WTC11 (cell line): ENCODE results near the gene FOXK1. TPM values are rescaled to one million over a fixed set of nuclear protein-coding genes. Genes with fewer than 3 reads are reported as not detected.

Source experiments
- ATAC-seq: fragments of 200-7000 bp; cut with Tn5 transposase; 2 replicates; pipeline ENCODE4 v1.10.0; 2021; ENCODE audit warnings: mild to moderate bottlenecking, moderate library complexity
- CTCF ChIA-PET: fragments of 300-600 bp; sonication (Branson Sonifier 250); formaldehyde crosslinking; loops from one replicate; lab custom pipeline; 2021; ENCODE audit warnings: antibody characterized with exemption; lab: Charles Lee
- POLR2A ChIA-PET: fragments of 350-600 bp; sonication (Branson Sonifier 250); formaldehyde crosslinking; loops from one replicate; lab custom pipeline; 2021; ENCODE audit warnings: antibody characterized with exemption; lab: Charles Lee
- DNase-seq: peaks from one replicate; pipeline ENCODE4 v3.0.0; 2021; ENCODE audit warnings: low spot score
- H3K27ac Mint-ChIP-seq: 2 replicates; pipeline ENCODE4 v1.8.0; 2021; ENCODE audit warnings: mixed read lengths
- H3K27me3 Mint-ChIP-seq: 2 replicates; pipeline ENCODE4 v1.8.0; 2021; ENCODE audit warnings: low read depth, mild to moderate bottlenecking, moderate library complexity, mixed read lengths
- H3K36me3 Mint-ChIP-seq: 2 replicates; pipeline ENCODE4 v1.8.0; 2021; ENCODE audit warnings: mixed read lengths
- H3K4me1 Mint-ChIP-seq: 2 replicates; pipeline ENCODE4 v1.8.0; 2022; ENCODE audit warnings: mixed read lengths
- H3K4me3 Mint-ChIP-seq: 2 replicates; pipeline ENCODE4 v1.8.0; 2021; ENCODE audit warnings: mild to moderate bottlenecking, moderate library complexity, mixed read lengths
- H3K9me3 Mint-ChIP-seq: 2 replicates; pipeline ENCODE4 v1.8.0; 2021; ENCODE audit warnings: mixed read lengths
- CREB1 ChIP-seq: sonication (generic); formaldehyde crosslinking; IDR thresholded peaks from 2 replicates; pipeline ENCODE4 v1.8.0; 2023; ENCODE audit warnings: mild to moderate bottlenecking, missing genetic modification reagents
- ELF4 ChIP-seq: sonication (generic); formaldehyde crosslinking; IDR thresholded peaks from 2 replicates; pipeline ENCODE4 v1.8.1; 2022; ENCODE audit warnings: low read depth, mild to moderate bottlenecking, moderate library complexity, missing genetic modification reagents
- FOXJ3 ChIP-seq: sonication (generic); formaldehyde crosslinking; IDR thresholded peaks from 2 replicates; pipeline ENCODE4 v1.9.0; 2021; ENCODE audit warnings: missing genetic modification reagents, mild to moderate bottlenecking, borderline replicate concordance
- GABPB1 ChIP-seq: sonication (generic); formaldehyde crosslinking; IDR thresholded peaks from 2 replicates; pipeline ENCODE4 v1.8.1; 2023; ENCODE audit warnings: mild to moderate bottlenecking, missing genetic modification reagents
- GRHL2 ChIP-seq: fragments of 250-450 bp; sonication (Bioruptor Pico); IDR thresholded peaks from 2 replicates; pipeline ENCODE4 v1.8.0; 2022; ENCODE audit warnings: mild to moderate bottlenecking, moderate library complexity; ENCODE audit not compliant: insufficient replicate concordance, severe bottlenecking
- HMGA2 ChIP-seq: fragments of 250-450 bp; sonication (Bioruptor Pico); IDR thresholded peaks from 2 replicates; pipeline ENCODE4 v1.4.0; 2021; ENCODE audit warnings: mild to moderate bottlenecking, moderate library complexity
- NFATC4 ChIP-seq: fragments of 250-450 bp; sonication (Bioruptor Pico); IDR thresholded peaks from 2 replicates; pipeline ENCODE4 v1.9.0; 2021; ENCODE audit warnings: mild to moderate bottlenecking
- NFE2L1 ChIP-seq: sonication (generic); formaldehyde crosslinking; IDR thresholded peaks from 2 replicates; pipeline ENCODE4 v1.8.1; 2023; ENCODE audit warnings: missing genetic modification reagents
- NR2C2 ChIP-seq: sonication (generic); formaldehyde crosslinking; IDR thresholded peaks from 2 replicates; pipeline ENCODE4 v1.8.0; 2022; ENCODE audit warnings: mild to moderate bottlenecking, missing genetic modification reagents
- SOX15 ChIP-seq: fragments of 250-450 bp; sonication (Bioruptor Pico); IDR thresholded peaks from 2 replicates; pipeline ENCODE4 v1.9.0; 2021; ENCODE audit warnings: mild to moderate bottlenecking
- SP1 ChIP-seq: sonication (generic); formaldehyde crosslinking; conservative IDR thresholded peaks from 2 replicates; pipeline ENCODE4 v1.8.1; 2022; ENCODE audit warnings: missing genetic modification reagents
- TCF7 ChIP-seq: sonication (generic); formaldehyde crosslinking; IDR thresholded peaks from 2 replicates; pipeline ENCODE4 v1.8.0; 2022; ENCODE audit warnings: mild to moderate bottlenecking, low read depth, missing genetic modification reagents, moderate library complexity
- TEAD1 ChIP-seq: sonication (generic); formaldehyde crosslinking; IDR thresholded peaks from 2 replicates; pipeline ENCODE4 v1.8.0; 2022; ENCODE audit warnings: mild to moderate bottlenecking, missing genetic modification reagents
- ZBTB21 ChIP-seq: sonication (generic); formaldehyde crosslinking; IDR thresholded peaks from 2 replicates; pipeline ENCODE4 v1.8.1; 2023; ENCODE audit warnings: mild to moderate bottlenecking, missing genetic modification reagents, borderline replicate concordance
- ZNF219 ChIP-seq: sonication (generic); formaldehyde crosslinking; IDR thresholded peaks from 2 replicates; pipeline ENCODE4 v1.8.0; 2023; ENCODE audit warnings: missing genetic modification reagents, mild to moderate bottlenecking, borderline replicate concordance
- total RNA-seq: library from RNA; stranded (reverse); gene quantifications from 3 replicates; pipeline ENCODE4 v1.2.3, GENCODE V29; 2021
- TF ChIP-seq, protein P1 (sequence below): sonication (generic); formaldehyde crosslinking; IDR thresholded peaks from 2 replicates; pipeline ENCODE4 v1.8.1; 2022; ENCODE audit warnings: mild to moderate bottlenecking, missing genetic modification reagents, moderate library complexity, borderline replicate concordance
- TF ChIP-seq, protein P2 (sequence below): sonication (generic); formaldehyde crosslinking; IDR thresholded peaks from 2 replicates; pipeline ENCODE4 v1.8.0; 2022; ENCODE audit warnings: mild to moderate bottlenecking, missing genetic modification reagents
- TF ChIP-seq, protein P3 (sequence below): sonication (generic); formaldehyde crosslinking; IDR thresholded peaks from 2 replicates; pipeline ENCODE4 v1.8.1; 2023; ENCODE audit warnings: mild to moderate bottlenecking, moderate library complexity, missing genetic modification reagents
- TF ChIP-seq, protein P4 (sequence below): sonication (generic); formaldehyde crosslinking; IDR thresholded peaks from 2 replicates; pipeline ENCODE4 v1.8.1; 2023; ENCODE audit warnings: mild to moderate bottlenecking, missing genetic modification reagents, moderate library complexity
- TF ChIP-seq, protein P5 (sequence below): sonication (generic); formaldehyde crosslinking; IDR thresholded peaks from 2 replicates; pipeline ENCODE4 v1.8.0; 2023; ENCODE audit warnings: missing genetic modification reagents, mild to moderate bottlenecking, borderline replicate concordance
- TF ChIP-seq, protein P6 (sequence below): sonication (generic); formaldehyde crosslinking; IDR thresholded peaks from 2 replicates; pipeline ENCODE4 v1.8.0; 2023; ENCODE audit warnings: missing genetic modification reagents
- TF ChIP-seq, protein P7 (sequence below): fragments of 250-450 bp; sonication (Bioruptor Pico); IDR thresholded peaks from 2 replicates; pipeline ENCODE4 v2.1.2; 2022; ENCODE audit warnings: mild to moderate bottlenecking, moderate library complexity
- TF ChIP-seq, protein P8 (sequence below): fragments of 250-450 bp; sonication (Bioruptor Pico); IDR thresholded peaks from 2 replicates; pipeline ENCODE4 v1.9.0; 2021; ENCODE audit warnings: mild to moderate bottlenecking

Gene FOXK1
- total RNA-seq, 1 experiment from 2014 or later, result 21.9 TPM

DNA sequence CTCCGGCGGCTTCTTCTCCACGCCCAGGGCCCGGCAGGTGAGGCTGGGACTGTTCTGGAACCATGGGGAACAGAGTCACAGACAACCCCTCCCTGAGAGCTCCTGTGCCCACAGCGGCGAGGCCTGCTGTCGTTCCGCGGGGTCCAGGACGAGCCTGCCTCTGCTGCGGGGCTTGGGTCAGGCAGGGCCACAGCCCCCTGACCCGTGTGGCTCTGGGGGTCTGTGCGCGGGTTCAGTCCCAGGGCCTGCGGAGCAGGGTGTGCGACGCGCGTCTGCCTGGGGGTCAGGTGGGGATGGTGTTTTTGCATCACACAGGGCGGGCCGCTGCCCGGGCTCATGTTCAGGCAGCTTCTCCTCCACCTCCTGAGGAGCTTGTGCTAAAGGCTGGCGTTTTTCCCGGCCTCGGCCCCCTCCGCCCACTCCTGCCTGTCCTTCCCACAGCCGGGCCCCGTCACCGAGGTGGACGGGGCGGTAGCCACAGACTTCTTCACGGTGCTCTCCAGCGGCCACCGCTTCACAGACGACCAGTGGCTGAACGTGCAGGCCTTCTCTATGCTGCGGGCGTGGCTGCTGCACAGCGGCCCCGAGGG lies 101.8 kb downstream of the FOXK1 start:
- CTCF ChIA-PET, result interaction anchor here (1.2 kb wide), 1 partner anchor 8 kb away, joined by 3 read pairs; no protein-coding TSS in a partner anchor
- no peak overlapping the region for H3K27ac Mint-ChIP-seq
- no peaks in the 10 kb centered on the region for H3K4me1 Mint-ChIP-seq

DNA sequence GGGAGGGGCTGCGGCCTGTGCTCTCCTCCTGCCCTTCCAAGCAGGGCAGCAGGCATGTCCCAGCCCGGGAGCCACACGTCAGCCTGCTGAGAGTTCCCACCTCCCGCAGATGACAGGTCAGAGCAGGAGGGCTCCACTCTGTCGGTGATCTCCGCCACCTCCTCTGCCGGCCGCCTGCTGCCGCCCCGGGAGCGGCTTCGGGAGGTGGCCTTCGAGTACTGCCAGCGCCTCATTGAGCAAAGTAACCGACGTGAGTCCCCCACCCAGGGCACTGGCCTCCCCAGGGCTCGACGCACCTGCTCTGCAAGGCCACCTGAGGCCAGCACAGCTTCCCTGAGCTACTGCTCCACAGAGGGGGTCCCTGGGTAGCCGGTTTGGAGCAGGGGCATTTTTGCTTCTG lies 102.7 kb downstream of the FOXK1 start:
- Mint-ChIP-seq H3K36me3 (peaks cover 8% of the 10 kb centered on the region), H3K27ac (no peak overlapping the region), H3K4me1 (no peaks in the 10 kb centered on the region), H3K4me3 (no peak overlapping the region), H3K27me3 (no peaks in the 10 kb centered on the region), H3K9me3 (no peaks in the 10 kb centered on the region)
- ATAC-seq, result no peak
- DNase-seq, result no peak
- ChIA-PET CTCF (no interaction called here), POLR2A (no interaction called here)
- TF ChIP-seq, protein P1, sequence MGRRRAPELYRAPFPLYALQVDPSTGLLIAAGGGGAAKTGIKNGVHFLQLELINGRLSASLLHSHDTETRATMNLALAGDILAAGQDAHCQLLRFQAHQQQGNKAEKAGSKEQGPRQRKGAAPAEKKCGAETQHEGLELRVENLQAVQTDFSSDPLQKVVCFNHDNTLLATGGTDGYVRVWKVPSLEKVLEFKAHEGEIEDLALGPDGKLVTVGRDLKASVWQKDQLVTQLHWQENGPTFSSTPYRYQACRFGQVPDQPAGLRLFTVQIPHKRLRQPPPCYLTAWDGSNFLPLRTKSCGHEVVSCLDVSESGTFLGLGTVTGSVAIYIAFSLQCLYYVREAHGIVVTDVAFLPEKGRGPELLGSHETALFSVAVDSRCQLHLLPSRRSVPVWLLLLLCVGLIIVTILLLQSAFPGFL (CRISPR knock-in tag), result no peak
- TF ChIP-seq NFE2L1 (no peak), NFATC4 (CRISPR knock-in tag) (no peak), HMGA2 (CRISPR knock-in tag) (no peak), SOX15 (CRISPR knock-in tag) (no peak), TEAD1 (CRISPR knock-in tag) (no peak), FOXJ3 (CRISPR knock-in tag) (no peak)
- TF ChIP-seq, protein P2, sequence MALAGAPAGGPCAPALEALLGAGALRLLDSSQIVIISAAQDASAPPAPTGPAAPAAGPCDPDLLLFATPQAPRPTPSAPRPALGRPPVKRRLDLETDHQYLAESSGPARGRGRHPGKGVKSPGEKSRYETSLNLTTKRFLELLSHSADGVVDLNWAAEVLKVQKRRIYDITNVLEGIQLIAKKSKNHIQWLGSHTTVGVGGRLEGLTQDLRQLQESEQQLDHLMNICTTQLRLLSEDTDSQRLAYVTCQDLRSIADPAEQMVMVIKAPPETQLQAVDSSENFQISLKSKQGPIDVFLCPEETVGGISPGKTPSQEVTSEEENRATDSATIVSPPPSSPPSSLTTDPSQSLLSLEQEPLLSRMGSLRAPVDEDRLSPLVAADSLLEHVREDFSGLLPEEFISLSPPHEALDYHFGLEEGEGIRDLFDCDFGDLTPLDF, result no peak

More for the DNA sequence above, 101.8 kb downstream of the FOXK1 start:
- H3K4me3 Mint-ChIP-seq, result no peak overlapping the region
- no peaks in the 10 kb centered on the region for H3K9me3 Mint-ChIP-seq
- POLR2A ChIA-PET, result no interaction called here
- ATAC-seq, result no peak
- no peaks in the 10 kb centered on the region for H3K27me3 Mint-ChIP-seq
- TF ChIP-seq, protein P3, sequence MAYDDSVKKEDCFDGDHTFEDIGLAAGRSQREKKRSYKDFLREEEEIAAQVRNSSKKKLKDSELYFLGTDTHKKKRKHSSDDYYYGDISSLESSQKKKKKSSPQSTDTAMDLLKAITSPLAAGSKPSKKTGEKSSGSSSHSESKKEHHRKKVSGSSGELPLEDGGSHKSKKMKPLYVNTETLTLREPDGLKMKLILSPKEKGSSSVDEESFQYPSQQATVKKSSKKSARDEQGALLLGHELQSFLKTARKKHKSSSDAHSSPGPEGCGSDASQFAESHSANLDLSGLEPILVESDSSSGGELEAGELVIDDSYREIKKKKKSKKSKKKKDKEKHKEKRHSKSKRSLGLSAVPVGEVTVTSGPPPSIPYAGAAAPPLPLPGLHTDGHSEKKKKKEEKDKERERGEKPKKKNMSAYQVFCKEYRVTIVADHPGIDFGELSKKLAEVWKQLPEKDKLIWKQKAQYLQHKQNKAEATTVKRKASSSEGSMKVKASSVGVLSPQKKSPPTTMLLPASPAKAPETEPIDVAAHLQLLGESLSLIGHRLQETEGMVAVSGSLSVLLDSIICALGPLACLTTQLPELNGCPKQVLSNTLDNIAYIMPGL (CRISPR knock-in tag), result no peak
- TF ChIP-seq, protein P4, sequence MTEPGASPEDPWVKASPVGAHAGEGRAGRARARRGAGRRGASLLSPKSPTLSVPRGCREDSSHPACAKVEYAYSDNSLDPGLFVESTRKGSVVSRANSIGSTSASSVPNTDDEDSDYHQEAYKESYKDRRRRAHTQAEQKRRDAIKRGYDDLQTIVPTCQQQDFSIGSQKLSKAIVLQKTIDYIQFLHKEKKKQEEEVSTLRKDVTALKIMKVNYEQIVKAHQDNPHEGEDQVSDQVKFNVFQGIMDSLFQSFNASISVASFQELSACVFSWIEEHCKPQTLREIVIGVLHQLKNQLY (CRISPR knock-in tag), result no peak
- TF ChIP-seq ZBTB21 (no peak), NR2C2 (CRISPR knock-in tag) (no peak), HMGA2 (CRISPR knock-in tag) (no peak), ELF4 (no peak), ZNF219 (CRISPR knock-in tag) (no peak), GRHL2 (CRISPR knock-in tag) (no peak), CREB1 (no peak), FOXJ3 (CRISPR knock-in tag) (no peak), TEAD1 (CRISPR knock-in tag) (no peak), SP1 (no peak), GABPB1 (CRISPR knock-in tag) (no peak), TCF7 (CRISPR knock-in tag) (no peak)
- TF ChIP-seq, protein P5, sequence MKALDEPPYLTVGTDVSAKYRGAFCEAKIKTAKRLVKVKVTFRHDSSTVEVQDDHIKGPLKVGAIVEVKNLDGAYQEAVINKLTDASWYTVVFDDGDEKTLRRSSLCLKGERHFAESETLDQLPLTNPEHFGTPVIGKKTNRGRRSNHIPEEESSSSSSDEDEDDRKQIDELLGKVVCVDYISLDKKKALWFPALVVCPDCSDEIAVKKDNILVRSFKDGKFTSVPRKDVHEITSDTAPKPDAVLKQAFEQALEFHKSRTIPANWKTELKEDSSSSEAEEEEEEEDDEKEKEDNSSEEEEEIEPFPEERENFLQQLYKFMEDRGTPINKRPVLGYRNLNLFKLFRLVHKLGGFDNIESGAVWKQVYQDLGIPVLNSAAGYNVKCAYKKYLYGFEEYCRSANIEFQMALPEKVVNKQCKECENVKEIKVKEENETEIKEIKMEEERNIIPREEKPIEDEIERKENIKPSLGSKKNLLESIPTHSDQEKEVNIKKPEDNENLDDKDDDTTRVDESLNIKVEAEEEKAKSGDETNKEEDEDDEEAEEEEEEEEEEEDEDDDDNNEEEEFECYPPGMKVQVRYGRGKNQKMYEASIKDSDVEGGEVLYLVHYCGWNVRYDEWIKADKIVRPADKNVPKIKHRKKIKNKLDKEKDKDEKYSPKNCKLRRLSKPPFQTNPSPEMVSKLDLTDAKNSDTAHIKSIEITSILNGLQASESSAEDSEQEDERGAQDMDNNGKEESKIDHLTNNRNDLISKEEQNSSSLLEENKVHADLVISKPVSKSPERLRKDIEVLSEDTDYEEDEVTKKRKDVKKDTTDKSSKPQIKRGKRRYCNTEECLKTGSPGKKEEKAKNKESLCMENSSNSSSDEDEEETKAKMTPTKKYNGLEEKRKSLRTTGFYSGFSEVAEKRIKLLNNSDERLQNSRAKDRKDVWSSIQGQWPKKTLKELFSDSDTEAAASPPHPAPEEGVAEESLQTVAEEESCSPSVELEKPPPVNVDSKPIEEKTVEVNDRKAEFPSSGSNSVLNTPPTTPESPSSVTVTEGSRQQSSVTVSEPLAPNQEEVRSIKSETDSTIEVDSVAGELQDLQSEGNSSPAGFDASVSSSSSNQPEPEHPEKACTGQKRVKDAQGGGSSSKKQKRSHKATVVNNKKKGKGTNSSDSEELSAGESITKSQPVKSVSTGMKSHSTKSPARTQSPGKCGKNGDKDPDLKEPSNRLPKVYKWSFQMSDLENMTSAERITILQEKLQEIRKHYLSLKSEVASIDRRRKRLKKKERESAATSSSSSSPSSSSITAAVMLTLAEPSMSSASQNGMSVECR (CRISPR knock-in tag), result no peak
- TF ChIP-seq, protein P6, sequence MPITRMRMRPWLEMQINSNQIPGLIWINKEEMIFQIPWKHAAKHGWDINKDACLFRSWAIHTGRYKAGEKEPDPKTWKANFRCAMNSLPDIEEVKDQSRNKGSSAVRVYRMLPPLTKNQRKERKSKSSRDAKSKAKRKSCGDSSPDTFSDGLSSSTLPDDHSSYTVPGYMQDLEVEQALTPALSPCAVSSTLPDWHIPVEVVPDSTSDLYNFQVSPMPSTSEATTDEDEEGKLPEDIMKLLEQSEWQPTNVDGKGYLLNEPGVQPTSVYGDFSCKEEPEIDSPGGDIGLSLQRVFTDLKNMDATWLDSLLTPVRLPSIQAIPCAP (CRISPR knock-in tag), result no peak
- TF ChIP-seq, protein P7, sequence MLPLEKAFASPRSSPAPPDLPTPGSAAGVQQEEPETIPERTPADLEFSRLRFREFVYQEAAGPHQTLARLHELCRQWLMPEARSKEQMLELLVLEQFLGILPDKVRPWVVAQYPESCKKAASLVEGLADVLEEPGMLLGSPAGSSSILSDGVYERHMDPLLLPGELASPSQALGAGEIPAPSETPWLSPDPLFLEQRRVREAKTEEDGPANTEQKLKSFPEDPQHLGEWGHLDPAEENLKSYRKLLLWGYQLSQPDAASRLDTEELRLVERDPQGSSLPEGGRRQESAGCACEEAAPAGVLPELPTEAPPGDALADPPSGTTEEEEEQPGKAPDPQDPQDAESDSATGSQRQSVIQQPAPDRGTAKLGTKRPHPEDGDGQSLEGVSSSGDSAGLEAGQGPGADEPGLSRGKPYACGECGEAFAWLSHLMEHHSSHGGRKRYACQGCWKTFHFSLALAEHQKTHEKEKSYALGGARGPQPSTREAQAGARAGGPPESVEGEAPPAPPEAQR (CRISPR knock-in tag), result no peak
- TF ChIP-seq, protein P8, sequence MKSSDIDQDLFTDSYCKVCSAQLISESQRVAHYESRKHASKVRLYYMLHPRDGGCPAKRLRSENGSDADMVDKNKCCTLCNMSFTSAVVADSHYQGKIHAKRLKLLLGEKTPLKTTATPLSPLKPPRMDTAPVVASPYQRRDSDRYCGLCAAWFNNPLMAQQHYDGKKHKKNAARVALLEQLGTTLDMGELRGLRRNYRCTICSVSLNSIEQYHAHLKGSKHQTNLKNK, result no peak
- H3K36me3 Mint-ChIP-seq, result peaks cover 8% of the 10 kb centered on the region
- DNase-seq, result no peak
